CD4-positive, alpha-beta T cell (primary cell): Measurements from ENCODE around the gene MEI1. TPM values are rescaled to one million over a fixed set of nuclear protein-coding genes. Genes with fewer than 3 reads are reported as not detected.

Experiments
- ATAC-seq: fragments of 200-7000 bp; cut with Tn5 transposase; one replicate; pipeline ENCODE4 v1.10.0; 2022; ENCODE audit warnings: mild to moderate bottlenecking; ENCODE audit not compliant: poor library complexity
- CTCF ChIA-PET: fragments of 350-600 bp; sonication (Branson Sonifier 250); formaldehyde crosslinking; loops from one replicate; lab custom pipeline; 2021; ENCODE audit warnings: antibody characterized with exemption, inconsistent platforms; lab: Charles Lee
- POLR2A ChIA-PET: fragments of 350-600 bp; sonication (Branson Sonifier 250); formaldehyde crosslinking; loops from one replicate; lab custom pipeline; 2021; ENCODE audit warnings: antibody characterized with exemption, inconsistent platforms; lab: Charles Lee
- DNase-seq, 14 experiments: peaks; one replicate each; pipeline ENCODE4 v3.0.0-alpha.2; 2013 to 2020; ENCODE audit warnings: mixed read lengths in 2 of 14
- H3K27ac ChIP-seq, 2 donors: one replicate each; pipeline versions ENCODE4 v1.5.1 to v1.7.0; 2013; ENCODE audit warnings: low read length in 2 of 2, low read depth in 1 of 2, mild to moderate bottlenecking in 1 of 2
- H3K27me3 ChIP-seq, 2 experiments: 1 replicate in 1 of 2; 2 replicates in 1 of 2; pipeline versions ENCODE4 v1.6.1 to v1.7.0; 2013; ENCODE audit warnings: low read length in 2 of 2, control low read depth in 1 of 2, mild to moderate bottlenecking in 1 of 2, moderate library complexity in 1 of 2; ENCODE audit not compliant: insufficient read depth in 2 of 2, control insufficient read depth in 1 of 2
- H3K36me3 ChIP-seq: one replicate; pipeline ENCODE4 v1.6.1; 2013; ENCODE audit warnings: low read length, control low read depth; ENCODE audit not compliant: insufficient read depth
- H3K4me1 ChIP-seq: one replicate; pipeline ENCODE4 v1.6.1; 2013; ENCODE audit warnings: low read length, control low read depth; ENCODE audit not compliant: insufficient read depth
- H3K4me3 ChIP-seq: one replicate; pipeline ENCODE4 v1.5.1; 2013; ENCODE audit warnings: mild to moderate bottlenecking, low read length, moderate library complexity
- H3K9me3 ChIP-seq, 2 experiments: 1 replicate in 1 of 2; 2 replicates in 1 of 2; pipeline versions ENCODE4 v1.6.1 to v1.7.0; 2013; ENCODE audit warnings: low read length in 2 of 2, mild to moderate bottlenecking in 2 of 2, control low read depth in 1 of 2, moderate library complexity in 1 of 2; ENCODE audit not compliant: control insufficient read depth in 1 of 2, insufficient read depth in 1 of 2
- H3K27ac Mint-ChIP-seq: one replicate; pipeline ENCODE4 v1.8.0; 2020; ENCODE audit warnings: mixed read lengths
- H3K27me3 Mint-ChIP-seq: one replicate; pipeline ENCODE4 v1.8.0; 2021; ENCODE audit warnings: mixed read lengths
- H3K36me3 Mint-ChIP-seq: one replicate; pipeline ENCODE4 v1.8.0; 2021; ENCODE audit warnings: low read depth, mixed read lengths
- H3K4me1 Mint-ChIP-seq: one replicate; pipeline ENCODE4 v1.8.0; 2021; ENCODE audit warnings: low read depth, mixed read lengths
- H3K4me3 Mint-ChIP-seq: one replicate; pipeline ENCODE4 v1.8.0; 2020; ENCODE audit warnings: mild to moderate bottlenecking, mixed read lengths
- H3K9me3 Mint-ChIP-seq: one replicate; pipeline ENCODE4 v1.8.0; 2020; ENCODE audit warnings: mixed read lengths
- CTCF ChIP-seq: fragments of 200-600 bp; IDR thresholded peaks from one replicate; pipeline ENCODE4 v1.8.0; 2022; ENCODE audit warnings: antibody characterized with exemption, mild to moderate bottlenecking
- intact Hi-C, 2 experiments: fragments of 100-400 bp; cut with DNase I in 1 of 2; cut with micrococcal nuclease in 1 of 2; formaldehyde crosslinking; loops; one replicate each; pipeline versions ENCODE4 v1.15.1 to v1.9.0; 2023 to 2025; cut with DNase I, micrococcal nuclease
- total RNA-seq, 174 experiments: library from RNA in 2 of 174; stranded (reverse) in 2 of 174; gene quantifications; one replicate each; pipeline ENCODE4 v1.2.3 and lab custom pipeline; 2021 to 2026

The MEI1 gene
- total RNA-seq, 2 experiments from 2014 or later = 64.4 to 81.0 TPM

- Mint-ChIP-seq H3K9me3 (no peaks in the 10 kb centered on the region), H3K36me3 (peaks cover 54% of the 10 kb centered on the region), H3K27ac (peak overlapping the region; percentile 33), H3K4me1 (peaks cover 19% of the 10 kb centered on the region), H3K27me3 (no peaks in the 10 kb centered on the region), H3K4me3 (no peak overlapping the region)
- DNase-seq (no peak), ATAC-seq (no peak)
- no peak overlapping the region for H3K27ac ChIP-seq
- no peaks in the 10 kb centered on the region for H3K27me3 ChIP-seq
- H3K36me3 ChIP-seq = peaks cover 47% of the 10 kb centered on the region
- ChIA-PET CTCF (interaction anchor here (0.9 to 1.9 kb wide), 2 partner anchors 15 to 24 kb away, joined by 3 to 4 read pairs; partner anchors contain the start of gene SNU13), POLR2A (interaction anchor here (1.1 kb wide), 1 partner anchor 14 kb away, joined by 3 read pairs; no protein-coding TSS in a partner anchor)
- H3K4me1 ChIP-seq = peaks cover under 1% of the 10 kb centered on the region
- H3K9me3 ChIP-seq = no peaks in the 10 kb centered on the region
- intact Hi-C loops = no loop called here
- TF ChIP-seq CTCF = no peak
- H3K4me3 ChIP-seq = no peak overlapping the region
Observed at GRCh38 chr22:41672780-41673509, 26.4 kb upstream of the MEI1 start.

GRCh38 chr22:41674846-41675340 is 24.4 kb upstream of the MEI1 start:
- ChIA-PET CTCF (interaction anchor here (1.5 to 1.9 kb wide), 2 partner anchors 8 to 22 kb away, joined by 4 to 8 read pairs; no protein-coding TSS in a partner anchor), POLR2A (no interaction called here)
- H3K27ac ChIP-seq = no peak overlapping the region
- H3K36me3 Mint-ChIP-seq = peaks cover 71% of the 10 kb centered on the region
- H3K36me3 ChIP-seq = peaks cover 66% of the 10 kb centered on the region
- no peak for DNase-seq
- H3K4me1 Mint-ChIP-seq = peaks cover 28% of the 10 kb centered on the region
- no peaks in the 10 kb centered on the region for H3K9me3 ChIP-seq
- H3K27me3 Mint-ChIP-seq = no peaks in the 10 kb centered on the region
- no peak for TF ChIP-seq CTCF
- H3K27me3 ChIP-seq = no peaks in the 10 kb centered on the region
- H3K9me3 Mint-ChIP-seq = no peaks in the 10 kb centered on the region
- H3K4me3 ChIP-seq = no peak overlapping the region
- no peak overlapping the region for H3K4me3 Mint-ChIP-seq
- ATAC-seq = no peak
- peak overlapping the region; percentile 46 for H3K27ac Mint-ChIP-seq
- H3K4me1 ChIP-seq = peaks cover 5% of the 10 kb centered on the region
- intact Hi-C loops = no loop called here

- H3K36me3 Mint-ChIP-seq = peaks cover 83% of the 10 kb centered on the region
- H3K4me3 ChIP-seq = no peak overlapping the region
- H3K9me3 ChIP-seq = no peaks in the 10 kb centered on the region
- intact Hi-C loops = no loop called here
- no peak for ATAC-seq
- peaks cover 40% of the 10 kb centered on the region for H3K4me1 Mint-ChIP-seq
- no peak overlapping the region for H3K27ac Mint-ChIP-seq
- no peak for DNase-seq
- no peaks in the 10 kb centered on the region for H3K9me3 Mint-ChIP-seq
- TF ChIP-seq CTCF = no peak
- H3K27me3 Mint-ChIP-seq = no peaks in the 10 kb centered on the region
- peaks cover 10% of the 10 kb centered on the region for H3K4me1 ChIP-seq
- H3K4me3 Mint-ChIP-seq = no peak overlapping the region
- peaks cover 73% of the 10 kb centered on the region for H3K36me3 ChIP-seq
- H3K27ac ChIP-seq = no peak overlapping the region
- ChIA-PET CTCF (interaction anchor here (1.5 kb wide), 1 partner anchor 9 kb away, joined by 8 read pairs; no protein-coding TSS in a partner anchor), POLR2A (no interaction called here)
- H3K27me3 ChIP-seq = no peaks in the 10 kb centered on the region
Observed at GRCh38 chr22:41676134-41676533, 23.2 kb upstream of the MEI1 start.
